IPS DF 6.9 (cell line): ENCODE results near the gene ZBTB47.

ENCODE experiments used
- DNase-seq: peaks from one replicate; pipeline ENCODE4 v3.0.0-alpha.2; 2013; ENCODE audit warnings: low read depth, low spot score
- H3K27ac ChIP-seq: one replicate; pipeline ENCODE4 v1.5.1; 2013; ENCODE audit warnings: low read length, control low read depth
- H3K27me3 ChIP-seq: 2 replicates; pipeline ENCODE4 v1.6.1; 2013; ENCODE audit warnings: mild to moderate bottlenecking, low read length; ENCODE audit not compliant: control insufficient read depth, insufficient read depth
- H3K36me3 ChIP-seq: 2 replicates; pipeline ENCODE4 v1.6.1; 2013; ENCODE audit warnings: low read length; ENCODE audit not compliant: control insufficient read depth, insufficient read depth
- H3K4me1 ChIP-seq: 2 replicates; pipeline ENCODE4 v1.6.1; 2013; ENCODE audit warnings: low read length; ENCODE audit not compliant: control insufficient read depth, insufficient read depth
- H3K4me3 ChIP-seq: 2 replicates; pipeline ENCODE4 v1.5.1; 2013; ENCODE audit warnings: mild to moderate bottlenecking, low read length
- H3K9me3 ChIP-seq: 2 replicates; pipeline ENCODE4 v1.6.1; 2013; ENCODE audit warnings: low read length, inconsistent platforms; ENCODE audit not compliant: control insufficient read depth, insufficient read depth
- WGBS: extraction: QIAGEN DNeasy Blood & Tissue Kit; methylation state at CpG from one replicate; pipeline ENCODE4 v1.1.7; 2013; ENCODE audit warnings: mixed read lengths, missing lambda C conversion rate; ENCODE audit not compliant: insufficient read length, insufficient coverage; 5-methylcytosine and 5-hydroxymethylcytosine counted together

Gene ZBTB47

DNA sequence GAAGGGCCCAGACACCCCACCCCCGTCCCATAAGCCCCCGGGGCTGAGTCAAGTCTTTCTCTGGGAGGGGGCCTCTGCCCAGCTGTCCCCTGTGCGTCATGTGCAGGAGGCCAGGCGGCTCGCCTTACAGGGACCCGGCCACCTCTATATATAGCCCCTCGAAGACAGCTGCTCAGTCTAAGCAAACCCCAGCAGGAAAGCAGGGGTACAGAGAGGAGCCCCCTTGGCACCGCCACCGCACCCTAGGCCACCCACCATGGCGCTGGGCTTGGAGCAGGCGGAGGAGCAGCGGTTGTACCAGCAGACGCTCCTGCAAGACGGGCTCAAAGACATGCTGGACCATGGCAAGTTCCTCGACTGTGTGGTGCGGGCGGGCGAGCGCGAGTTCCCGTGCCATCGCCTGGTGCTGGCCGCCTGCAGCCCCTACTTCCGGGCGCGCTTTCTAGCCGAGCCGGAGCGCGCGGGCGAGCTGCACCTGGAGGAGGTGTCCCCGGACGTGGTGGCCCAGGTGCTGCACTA lies 31.9 kb downstream of the ZBTB47 start, which contains the start of gene KLHL40:
TSS of gene KLHL40 (plus strand) at position 175 of the 519 bp plus-strand sequence. CDS start at position 257, 82 bp downstream.
- H3K9me3 ChIP-seq, result no peaks in the 10 kb centered on the region
- H3K4me1 ChIP-seq, result no peaks in the 10 kb centered on the region; the same call in 1 of the 2 replicates
- H3K36me3 ChIP-seq, result no peaks in the 10 kb centered on the region
- WGBS, result no CpG with 5 or more reads among the region's 34 CpGs
- no peak within 1 kb of the TSS for H3K27ac ChIP-seq
- no peaks in the 10 kb centered on the region for H3K27me3 ChIP-seq
- H3K4me3 ChIP-seq, result no peak within 1 kb of the TSS
- DNase-seq, result no peak

DNA sequence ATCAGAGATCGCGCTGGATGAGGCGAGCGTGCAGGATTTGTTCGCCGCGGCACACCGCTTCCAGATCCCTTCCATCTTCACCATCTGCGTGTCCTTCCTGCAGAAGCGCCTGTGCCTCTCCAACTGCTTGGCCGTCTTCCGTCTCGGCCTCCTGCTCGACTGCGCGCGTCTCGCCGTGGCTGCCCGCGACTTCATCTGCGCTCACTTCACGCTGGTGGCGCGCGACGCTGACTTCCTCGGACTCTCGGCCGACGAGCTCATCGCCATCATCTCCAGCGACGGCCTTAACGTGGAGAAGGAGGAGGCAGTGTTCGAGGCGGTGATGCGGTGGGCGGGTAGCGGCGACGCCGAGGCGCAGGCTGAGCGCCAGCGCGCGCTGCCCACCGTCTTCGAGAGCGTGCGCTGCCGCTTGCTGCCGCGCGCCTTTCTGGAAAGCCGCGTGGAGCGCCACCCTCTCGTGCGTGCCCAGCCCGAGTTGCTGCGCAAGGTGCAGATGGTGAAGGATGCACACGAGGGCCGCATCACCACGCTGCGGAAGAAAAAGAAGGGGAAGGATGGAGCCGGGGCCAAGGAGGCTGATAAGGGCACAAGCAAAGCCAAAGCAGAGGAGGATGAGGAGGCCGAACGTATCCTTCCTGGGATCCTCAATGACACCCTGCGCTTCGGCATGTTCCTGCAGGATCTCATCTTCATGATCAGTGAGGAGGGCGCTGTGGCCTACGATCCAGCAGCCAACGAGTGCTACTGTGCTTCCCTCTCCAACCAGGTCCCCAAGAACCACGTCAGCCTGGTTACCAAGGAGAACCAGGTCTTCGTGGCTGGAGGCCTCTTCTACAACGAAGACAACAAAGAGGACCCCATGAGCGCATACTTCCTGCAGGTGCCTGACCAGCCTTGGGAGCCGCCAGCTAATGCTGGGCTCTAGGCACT lies 32.7 kb downstream of the ZBTB47 start:
- no peak overlapping the region for H3K4me3 ChIP-seq
- no peaks in the 10 kb centered on the region; the same call in 1 of the 2 replicates for H3K4me1 ChIP-seq
- H3K9me3 ChIP-seq, result no peaks in the 10 kb centered on the region
- no peak overlapping the region for H3K27ac ChIP-seq
- no CpG with 5 or more reads among the region's 80 CpGs for WGBS
- H3K36me3 ChIP-seq, result no peaks in the 10 kb centered on the region
- DNase-seq, result no peak
- no peaks in the 10 kb centered on the region for H3K27me3 ChIP-seq

DNA sequence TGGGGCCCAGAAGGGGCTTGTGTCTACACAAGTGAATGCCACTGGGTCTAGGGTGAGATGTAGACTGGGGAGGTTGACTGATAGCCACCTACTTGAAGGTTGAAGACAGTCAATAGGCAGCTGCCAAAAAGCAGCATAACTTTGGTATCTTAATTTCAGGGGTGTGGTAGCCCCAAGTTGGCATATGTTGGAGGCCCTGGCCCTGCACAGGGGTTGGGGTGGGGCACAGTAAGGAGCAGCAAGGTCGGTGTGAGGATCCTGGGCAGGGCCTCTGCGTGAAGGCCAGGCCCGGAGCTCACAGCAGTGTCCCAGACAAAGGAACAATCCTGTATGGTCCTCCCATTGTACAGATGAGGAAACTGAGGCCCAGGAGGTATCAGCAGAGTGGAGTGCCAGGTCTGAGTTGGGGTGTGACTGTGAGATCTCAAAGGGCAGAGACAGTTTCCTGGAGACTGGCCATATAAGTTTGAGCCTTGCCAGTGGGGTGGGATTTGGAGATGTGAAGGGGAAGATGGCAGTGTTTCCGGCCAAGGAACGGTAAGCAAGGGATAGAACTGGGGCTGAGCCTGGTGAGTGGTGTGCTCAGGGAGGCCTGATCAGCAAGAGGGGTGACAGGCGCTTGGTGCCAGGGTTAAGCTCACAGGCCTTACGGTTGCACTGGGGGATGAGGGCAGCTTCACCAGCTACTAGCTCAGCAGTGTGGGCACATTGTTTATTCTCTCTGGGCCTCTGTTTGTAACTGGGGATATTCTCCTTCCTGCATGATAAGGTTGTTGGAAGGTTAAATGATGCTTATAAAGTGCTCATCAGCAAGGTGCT lies 33.5 kb downstream of the ZBTB47 start:
- H3K4me3 ChIP-seq, result no peak overlapping the region
- H3K27me3 ChIP-seq, result no peaks in the 10 kb centered on the region
- no CpG with 5 or more reads among the region's 7 CpGs for WGBS
- DNase-seq, result no peak
- H3K9me3 ChIP-seq, result no peaks in the 10 kb centered on the region
- no peaks in the 10 kb centered on the region for H3K36me3 ChIP-seq
- no peaks in the 10 kb centered on the region; the same call in 1 of the 2 replicates for H3K4me1 ChIP-seq
- H3K27ac ChIP-seq, result no peak overlapping the region

DNA sequence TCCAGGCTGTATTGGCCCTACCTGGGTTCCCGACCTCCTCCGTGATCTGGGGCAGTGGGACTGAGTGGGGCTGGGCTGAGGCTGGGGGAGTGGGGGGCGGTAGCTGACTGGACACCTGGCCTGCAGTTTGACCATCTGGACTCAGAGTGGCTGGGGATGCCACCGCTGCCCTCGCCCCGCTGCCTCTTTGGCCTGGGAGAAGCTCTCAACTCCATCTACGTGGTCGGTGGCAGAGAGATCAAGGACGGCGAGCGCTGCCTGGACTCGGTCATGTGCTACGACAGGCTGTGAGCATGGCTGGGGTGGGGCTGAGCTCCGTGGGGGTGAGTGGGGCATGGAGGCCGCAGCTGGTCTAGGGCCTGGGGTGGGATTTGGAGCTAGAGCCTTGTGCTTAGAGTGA lies 34.5 kb downstream of the ZBTB47 start:
- H3K4me3 ChIP-seq, result no peak overlapping the region
- no peak for DNase-seq
- no peaks in the 10 kb centered on the region for H3K27me3 ChIP-seq
- no peaks in the 10 kb centered on the region for H3K9me3 ChIP-seq
- H3K27ac ChIP-seq, result no peak overlapping the region
- WGBS, result no CpG with 5 or more reads among the region's 15 CpGs
- H3K36me3 ChIP-seq, result no peaks in the 10 kb centered on the region
- no peaks in the 10 kb centered on the region; the same call in 1 of the 2 replicates for H3K4me1 ChIP-seq

DNA sequence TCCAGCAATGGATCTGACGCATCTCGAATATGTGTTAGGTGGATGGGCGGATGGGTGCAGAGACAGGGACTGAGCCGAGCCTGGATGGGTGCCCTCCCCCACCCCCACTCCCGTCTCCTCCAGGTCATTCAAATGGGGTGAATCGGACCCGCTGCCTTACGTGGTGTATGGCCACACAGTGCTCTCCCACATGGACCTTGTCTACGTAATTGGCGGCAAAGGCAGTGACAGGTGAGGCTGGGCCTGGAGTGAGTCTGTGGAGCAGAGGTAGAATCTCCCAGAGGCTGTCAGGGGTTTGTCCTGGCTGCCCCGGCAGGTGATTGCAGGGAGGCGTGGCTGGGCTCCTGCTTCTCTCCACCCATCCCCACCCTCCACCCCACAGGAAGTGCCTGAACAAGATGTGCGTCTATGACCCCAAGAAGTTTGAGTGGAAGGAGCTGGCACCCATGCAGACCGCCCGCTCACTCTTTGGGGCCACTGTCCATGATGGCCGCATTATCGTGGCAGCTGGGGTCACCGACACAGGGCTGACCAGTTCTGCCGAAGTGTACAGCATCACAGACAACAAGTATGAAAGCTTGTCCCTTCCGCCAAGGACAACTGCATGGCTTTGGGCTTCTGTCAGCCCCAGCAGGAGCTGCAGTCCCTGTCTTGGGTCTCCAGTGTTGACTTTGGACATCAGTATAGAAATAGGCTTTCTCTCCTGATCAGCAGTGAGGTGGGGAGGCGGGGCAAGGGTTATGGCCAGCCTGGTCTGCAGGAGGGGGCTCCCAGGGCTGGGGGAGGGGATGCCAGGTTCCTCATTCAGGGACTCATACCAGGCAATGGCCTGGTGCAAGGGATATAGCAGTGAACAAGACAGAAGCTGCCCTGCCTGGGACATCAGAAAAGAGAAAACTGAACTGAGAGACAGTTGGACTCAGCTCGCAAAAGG lies 35.3 kb downstream of the ZBTB47 start:
- Histone ChIP-seq H3K4me1 (no peaks in the 10 kb centered on the region; the same call in 1 of the 2 replicates), H3K36me3 (no peaks in the 10 kb centered on the region), H3K9me3 (no peaks in the 10 kb centered on the region), H3K27me3 (no peaks in the 10 kb centered on the region), H3K4me3 (no peak overlapping the region), H3K27ac (no peak overlapping the region)
- no CpG with 5 or more reads among the region's 22 CpGs for WGBS
- DNase-seq, result no peak

DNA sequence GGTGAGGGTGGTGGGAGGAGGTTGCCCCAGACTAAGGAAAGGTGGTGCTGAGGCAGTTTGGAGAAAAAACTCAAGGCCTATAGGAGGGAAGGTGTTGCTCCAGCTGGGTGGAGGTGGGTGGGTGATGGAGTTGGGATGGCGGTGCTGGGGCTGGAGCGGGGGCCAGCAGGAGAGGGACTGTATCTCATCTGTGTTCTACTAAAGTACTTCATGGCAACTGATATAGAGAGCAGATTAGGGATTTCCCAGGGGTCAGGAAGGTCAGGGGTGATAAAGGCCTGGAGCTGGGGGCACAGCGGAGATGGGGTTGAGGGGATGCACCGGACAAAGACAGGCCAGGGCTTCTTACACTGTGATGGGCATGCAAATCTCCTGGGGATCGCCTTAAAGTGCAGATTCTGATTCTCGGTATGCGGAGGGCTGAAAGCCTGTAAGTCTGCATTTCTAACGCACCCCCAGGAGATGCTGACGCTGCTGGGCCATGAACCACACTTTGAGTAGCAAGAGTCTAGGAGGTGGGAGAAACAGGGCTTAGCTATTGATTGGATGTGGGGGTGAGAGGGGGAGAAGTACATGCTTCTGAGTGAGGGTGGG lies 36.0 kb downstream of the ZBTB47 start:
- Histone ChIP-seq H3K9me3 (no peaks in the 10 kb centered on the region), H3K36me3 (no peaks in the 10 kb centered on the region), H3K4me1 (no peaks in the 10 kb centered on the region; the same call in 1 of the 2 replicates), H3K27ac (no peak overlapping the region), H3K4me3 (no peak overlapping the region), H3K27me3 (no peaks in the 10 kb centered on the region)
- no peak for DNase-seq
- no CpG with 5 or more reads among the region's 9 CpGs for WGBS

DNA sequence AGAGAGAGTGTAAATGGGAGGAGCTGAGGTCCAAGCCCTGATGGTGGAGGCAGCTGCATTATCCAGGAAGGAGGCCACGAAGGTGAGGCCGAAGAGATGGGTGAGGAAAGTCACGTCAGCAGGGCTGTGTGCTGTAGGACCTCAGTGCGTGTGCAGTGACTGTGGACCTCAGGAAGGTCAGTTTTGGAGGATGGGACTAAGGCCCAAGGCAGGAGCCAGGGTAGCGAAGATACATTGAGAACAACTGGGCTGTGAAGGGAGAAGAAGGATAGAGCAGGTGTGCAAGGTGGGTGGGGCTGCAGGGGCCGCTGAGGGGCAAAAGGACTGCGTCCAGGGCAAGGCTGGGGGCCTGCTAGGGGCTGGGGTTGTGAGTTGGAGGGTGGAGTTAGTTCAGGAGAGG lies 36.7 kb downstream of the ZBTB47 start:
- Histone ChIP-seq H3K27me3 (no peaks in the 10 kb centered on the region), H3K27ac (no peak overlapping the region), H3K4me1 (no peaks in the 10 kb centered on the region; the same call in 1 of the 2 replicates), H3K36me3 (no peaks in the 10 kb centered on the region), H3K4me3 (no peak overlapping the region), H3K9me3 (no peaks in the 10 kb centered on the region)
- DNase-seq, result no peak
- WGBS, result no CpG with 5 or more reads among the region's 7 CpGs

DNA sequence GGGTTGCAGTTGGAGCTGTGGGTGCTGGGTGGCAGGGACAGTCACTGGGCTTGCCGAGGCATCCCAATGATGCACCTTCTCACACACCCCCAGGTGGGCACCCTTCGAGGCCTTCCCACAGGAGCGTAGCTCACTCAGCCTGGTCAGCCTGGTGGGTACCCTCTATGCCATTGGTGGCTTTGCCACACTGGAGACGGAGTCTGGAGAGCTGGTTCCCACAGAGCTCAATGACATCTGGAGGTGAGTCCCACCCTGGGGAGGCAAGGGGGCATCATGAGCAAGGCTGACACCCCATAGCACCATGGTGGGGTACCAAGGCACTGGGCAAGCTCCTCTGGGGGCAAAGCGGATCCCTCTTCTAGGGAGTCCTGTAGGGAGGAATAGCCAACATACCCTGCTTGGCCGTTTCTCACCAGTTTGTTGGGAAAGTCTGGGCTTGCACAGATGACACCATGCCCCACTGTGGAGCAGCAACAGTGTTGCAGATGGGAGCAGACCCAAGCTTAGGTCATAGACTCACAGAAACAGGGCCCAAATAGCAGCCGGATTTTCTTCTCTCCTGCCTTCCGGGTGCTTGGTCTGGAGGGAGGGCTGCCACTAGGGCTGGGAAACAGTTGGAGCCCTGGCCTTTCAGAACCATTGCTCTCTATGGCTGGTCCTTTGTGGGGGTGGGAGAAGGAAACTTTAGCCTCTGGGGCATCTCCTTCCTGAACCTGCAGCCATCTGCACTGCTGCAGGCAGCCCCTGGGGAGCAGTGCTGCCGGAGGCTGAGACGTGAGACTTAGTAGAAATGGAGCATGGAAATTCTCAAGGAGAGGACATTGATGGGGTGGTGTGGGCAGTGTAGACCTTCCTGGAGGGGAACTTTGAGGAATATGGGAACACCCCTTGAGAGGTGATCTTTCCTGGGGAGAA lies 37.5 kb downstream of the ZBTB47 start:
- Histone ChIP-seq H3K36me3 (no peaks in the 10 kb centered on the region), H3K4me3 (no peak overlapping the region), H3K27me3 (no peaks in the 10 kb centered on the region), H3K4me1 (no peaks in the 10 kb centered on the region; the same call in 1 of the 2 replicates), H3K9me3 (no peaks in the 10 kb centered on the region), H3K27ac (no peak overlapping the region)
- no peak for DNase-seq
- no CpG with 5 or more reads among the region's 10 CpGs for WGBS
